Coronary artery (tissue), 2 donors: Measurements from ENCODE around the gene RPS6KA4.

Source experiments
- DNase-seq: peaks from one replicate; pipeline ENCODE4 v3.0.0-alpha.2; 2017; ENCODE audit warnings: low spot score
- H3K27ac ChIP-seq, 2 donors: fragments of 200-600 bp; sonication (generic); one replicate each; pipeline ENCODE4 v1.5.1; 2016 to 2019
- H3K4me3 ChIP-seq: fragments of 200-600 bp; sonication (generic); 2 replicates; pipeline ENCODE4 v1.5.1; 2016; ENCODE audit warnings: mild to moderate bottlenecking, moderate library complexity
- TF ChIP-seq, protein P1 (sequence below): fragments of 200-600 bp; sonication (generic); IDR thresholded peaks from one replicate; pipeline ENCODE4 v1.5.1; 2019; ENCODE audit warnings: antibody characterized with exemption

Gene RPS6KA4

DNA sequence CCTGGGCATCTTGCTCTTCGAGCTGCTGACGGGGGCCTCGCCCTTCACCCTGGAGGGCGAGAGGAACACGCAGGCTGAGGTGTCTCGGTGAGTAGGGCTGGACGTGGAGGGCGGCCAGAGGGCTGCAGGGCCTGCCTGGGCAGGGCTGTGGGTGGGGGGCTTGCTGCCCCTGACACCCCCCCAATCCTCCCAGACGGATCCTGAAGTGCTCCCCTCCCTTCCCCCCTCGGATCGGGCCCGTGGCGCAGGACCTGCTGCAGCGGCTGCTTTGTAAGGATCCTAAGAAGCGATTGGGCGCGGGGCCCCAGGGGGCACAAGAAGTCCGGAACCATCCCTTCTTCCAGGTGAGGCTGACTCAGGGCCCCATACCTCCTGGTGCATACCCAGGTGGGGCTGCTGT is 2.7 kb downstream of the RPS6KA4 start:
- DNase-seq: peak; percentile 74
- TF ChIP-seq, protein P1, sequence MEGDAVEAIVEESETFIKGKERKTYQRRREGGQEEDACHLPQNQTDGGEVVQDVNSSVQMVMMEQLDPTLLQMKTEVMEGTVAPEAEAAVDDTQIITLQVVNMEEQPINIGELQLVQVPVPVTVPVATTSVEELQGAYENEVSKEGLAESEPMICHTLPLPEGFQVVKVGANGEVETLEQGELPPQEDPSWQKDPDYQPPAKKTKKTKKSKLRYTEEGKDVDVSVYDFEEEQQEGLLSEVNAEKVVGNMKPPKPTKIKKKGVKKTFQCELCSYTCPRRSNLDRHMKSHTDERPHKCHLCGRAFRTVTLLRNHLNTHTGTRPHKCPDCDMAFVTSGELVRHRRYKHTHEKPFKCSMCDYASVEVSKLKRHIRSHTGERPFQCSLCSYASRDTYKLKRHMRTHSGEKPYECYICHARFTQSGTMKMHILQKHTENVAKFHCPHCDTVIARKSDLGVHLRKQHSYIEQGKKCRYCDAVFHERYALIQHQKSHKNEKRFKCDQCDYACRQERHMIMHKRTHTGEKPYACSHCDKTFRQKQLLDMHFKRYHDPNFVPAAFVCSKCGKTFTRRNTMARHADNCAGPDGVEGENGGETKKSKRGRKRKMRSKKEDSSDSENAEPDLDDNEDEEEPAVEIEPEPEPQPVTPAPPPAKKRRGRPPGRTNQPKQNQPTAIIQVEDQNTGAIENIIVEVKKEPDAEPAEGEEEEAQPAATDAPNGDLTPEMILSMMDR: no peak
- Histone ChIP-seq H3K27ac (no peak overlapping the region), H3K4me3 (no peak overlapping the region)

DNA sequence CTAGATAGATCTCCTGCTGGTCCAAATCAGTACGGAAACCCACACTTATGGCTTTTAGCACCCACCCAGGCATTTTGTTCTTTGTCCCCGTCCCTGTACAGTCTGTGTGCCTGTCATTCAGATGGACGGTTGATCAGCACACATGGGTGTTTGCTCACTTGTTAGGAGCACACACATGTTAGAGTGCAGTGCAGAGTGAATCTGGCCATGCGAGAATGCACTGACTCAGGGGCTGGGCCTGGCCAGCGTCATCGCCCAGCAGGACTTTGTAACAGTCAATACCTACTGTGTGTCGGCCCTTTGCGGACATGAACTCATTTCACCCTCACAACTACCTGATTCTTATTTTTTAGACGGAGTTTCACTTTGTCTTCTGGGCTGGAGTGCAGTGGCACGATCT is 3.4 kb downstream of the RPS6KA4 start:
- TF ChIP-seq, protein P1: no peak
- no peak overlapping the region for H3K4me3 ChIP-seq
- H3K27ac ChIP-seq: no peak overlapping the region

GRCh38 chr11:64364435-64364834 is 5.5 kb downstream of the RPS6KA4 start:
- TF ChIP-seq, protein P1: no peak
- no peak overlapping the region for H3K4me3 ChIP-seq
- no peak overlapping the region for H3K27ac ChIP-seq
- DNase-seq: no peak

More for the DNA sequence above, 3.4 kb downstream of the RPS6KA4 start:
- DNase-seq: no peak

GRCh38 chr11:64364911-64365310 is 5.9 kb downstream of the RPS6KA4 start:
- TF ChIP-seq, protein P1: no peak
- H3K4me3 ChIP-seq: no peak overlapping the region
- H3K27ac ChIP-seq: no peak overlapping the region
- no peak for DNase-seq

DNA sequence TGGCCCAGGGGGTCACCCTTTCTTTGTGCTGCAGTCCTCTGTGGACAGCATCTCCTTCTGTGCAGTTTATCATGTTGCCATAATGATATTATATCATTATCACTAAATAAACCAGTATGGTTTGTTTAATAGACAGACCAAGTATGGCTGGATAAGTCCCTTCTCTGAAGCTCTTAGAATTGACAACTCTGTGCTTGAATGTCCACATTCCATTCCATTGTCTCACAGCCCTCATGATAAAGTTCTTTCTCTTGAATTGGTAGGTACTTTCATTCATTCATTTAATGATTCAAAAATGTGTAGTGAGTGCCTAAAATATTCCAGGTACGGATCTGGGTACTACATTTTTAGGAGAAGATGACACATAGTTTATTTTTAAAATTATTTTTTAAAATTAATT is 7.8 kb downstream of the RPS6KA4 start:
- no peak for DNase-seq
- no peak overlapping the region for H3K4me3 ChIP-seq
- TF ChIP-seq, protein P1: no peak
- H3K27ac ChIP-seq: no peak overlapping the region

DNA sequence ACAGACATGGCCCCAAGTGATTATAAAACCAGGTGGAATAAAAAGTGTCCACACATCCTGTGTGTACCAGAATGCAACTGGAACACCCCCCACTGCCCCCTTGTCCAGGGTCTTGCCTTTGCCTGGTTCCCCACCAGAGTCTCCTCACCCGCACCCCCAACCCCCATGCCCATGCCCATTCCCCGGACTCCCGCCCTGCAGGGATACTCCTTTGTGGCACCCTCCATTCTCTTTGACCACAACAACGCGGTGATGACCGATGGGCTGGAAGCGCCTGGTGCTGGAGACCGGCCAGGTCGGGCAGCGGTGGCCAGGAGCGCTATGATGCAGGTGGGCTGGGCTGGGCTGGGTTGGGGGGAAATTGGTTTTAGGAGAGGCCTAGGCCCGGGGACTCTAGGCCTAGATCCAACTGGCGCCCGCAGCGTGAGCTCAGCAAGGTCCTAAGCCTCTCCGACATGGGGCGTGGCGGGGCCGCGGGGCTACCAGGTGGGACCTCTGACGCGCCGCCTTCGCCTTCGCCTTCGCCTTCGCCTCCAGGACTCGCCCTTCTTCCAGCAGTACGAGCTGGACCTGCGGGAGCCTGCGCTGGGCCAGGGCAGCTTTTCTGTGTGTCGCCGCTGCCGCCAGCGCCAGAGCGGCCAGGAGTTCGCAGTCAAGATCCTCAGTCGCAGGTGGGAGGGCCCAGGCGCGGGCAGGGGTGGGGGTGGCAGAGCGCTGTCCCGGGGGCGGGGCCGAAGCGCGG is 9.1 kb downstream of the RPS6KA4 start:
- H3K27ac ChIP-seq: no peak overlapping the region
- no peak for DNase-seq
- TF ChIP-seq, protein P1: no peak
- H3K4me3 ChIP-seq: no peak overlapping the region

GRCh38 chr11:64368673-64369074 is 9.7 kb downstream of the RPS6KA4 start:
- TF ChIP-seq, protein P1: no peak
- Histone ChIP-seq H3K27ac (no peak overlapping the region), H3K4me3 (no peak overlapping the region)
- no peak for DNase-seq
